Measurements from ENCODE around the gene AKT2.

DNA sequence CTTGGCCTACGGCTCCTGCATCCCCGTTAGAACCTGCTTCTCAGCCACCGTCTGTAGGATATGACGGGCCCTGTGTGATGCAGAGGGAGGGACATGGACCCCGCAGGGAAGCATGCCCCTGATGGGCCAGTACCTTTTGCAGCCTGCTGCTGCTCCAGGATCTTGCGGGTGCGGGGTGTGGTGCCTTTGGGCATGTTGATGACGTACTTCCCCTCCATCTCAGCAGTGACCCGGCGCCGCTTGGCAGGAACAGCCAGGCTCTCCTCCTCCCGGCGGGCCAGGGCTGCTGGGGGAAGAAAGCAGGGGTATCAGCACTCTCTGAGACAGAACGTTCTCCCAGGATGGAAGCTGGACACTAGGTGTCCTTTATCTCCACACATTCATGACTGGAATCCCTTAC, 41.1 kb upstream of the AKT2 start:
- TF ChIP-seq, protein P1, sequence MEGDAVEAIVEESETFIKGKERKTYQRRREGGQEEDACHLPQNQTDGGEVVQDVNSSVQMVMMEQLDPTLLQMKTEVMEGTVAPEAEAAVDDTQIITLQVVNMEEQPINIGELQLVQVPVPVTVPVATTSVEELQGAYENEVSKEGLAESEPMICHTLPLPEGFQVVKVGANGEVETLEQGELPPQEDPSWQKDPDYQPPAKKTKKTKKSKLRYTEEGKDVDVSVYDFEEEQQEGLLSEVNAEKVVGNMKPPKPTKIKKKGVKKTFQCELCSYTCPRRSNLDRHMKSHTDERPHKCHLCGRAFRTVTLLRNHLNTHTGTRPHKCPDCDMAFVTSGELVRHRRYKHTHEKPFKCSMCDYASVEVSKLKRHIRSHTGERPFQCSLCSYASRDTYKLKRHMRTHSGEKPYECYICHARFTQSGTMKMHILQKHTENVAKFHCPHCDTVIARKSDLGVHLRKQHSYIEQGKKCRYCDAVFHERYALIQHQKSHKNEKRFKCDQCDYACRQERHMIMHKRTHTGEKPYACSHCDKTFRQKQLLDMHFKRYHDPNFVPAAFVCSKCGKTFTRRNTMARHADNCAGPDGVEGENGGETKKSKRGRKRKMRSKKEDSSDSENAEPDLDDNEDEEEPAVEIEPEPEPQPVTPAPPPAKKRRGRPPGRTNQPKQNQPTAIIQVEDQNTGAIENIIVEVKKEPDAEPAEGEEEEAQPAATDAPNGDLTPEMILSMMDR (IDR thresholded peaks at IDR 0.05) = no peak
- TF ChIP-seq POLR2A (IDR thresholded peaks at IDR 0.05) = no peak
